GM21526 (cell line): Measurements from ENCODE around the gene TCF7L1.

Experiments used
- ATAC-seq: cut with Tn5 transposase; IDR thresholded peaks from one replicate; pipeline ENCODE4 v1.9.1; 2021; ENCODE audit warnings: moderate library complexity; ENCODE audit not compliant: unreplicated experiment, low FRiP score

Gene TCF7L1

DNA sequence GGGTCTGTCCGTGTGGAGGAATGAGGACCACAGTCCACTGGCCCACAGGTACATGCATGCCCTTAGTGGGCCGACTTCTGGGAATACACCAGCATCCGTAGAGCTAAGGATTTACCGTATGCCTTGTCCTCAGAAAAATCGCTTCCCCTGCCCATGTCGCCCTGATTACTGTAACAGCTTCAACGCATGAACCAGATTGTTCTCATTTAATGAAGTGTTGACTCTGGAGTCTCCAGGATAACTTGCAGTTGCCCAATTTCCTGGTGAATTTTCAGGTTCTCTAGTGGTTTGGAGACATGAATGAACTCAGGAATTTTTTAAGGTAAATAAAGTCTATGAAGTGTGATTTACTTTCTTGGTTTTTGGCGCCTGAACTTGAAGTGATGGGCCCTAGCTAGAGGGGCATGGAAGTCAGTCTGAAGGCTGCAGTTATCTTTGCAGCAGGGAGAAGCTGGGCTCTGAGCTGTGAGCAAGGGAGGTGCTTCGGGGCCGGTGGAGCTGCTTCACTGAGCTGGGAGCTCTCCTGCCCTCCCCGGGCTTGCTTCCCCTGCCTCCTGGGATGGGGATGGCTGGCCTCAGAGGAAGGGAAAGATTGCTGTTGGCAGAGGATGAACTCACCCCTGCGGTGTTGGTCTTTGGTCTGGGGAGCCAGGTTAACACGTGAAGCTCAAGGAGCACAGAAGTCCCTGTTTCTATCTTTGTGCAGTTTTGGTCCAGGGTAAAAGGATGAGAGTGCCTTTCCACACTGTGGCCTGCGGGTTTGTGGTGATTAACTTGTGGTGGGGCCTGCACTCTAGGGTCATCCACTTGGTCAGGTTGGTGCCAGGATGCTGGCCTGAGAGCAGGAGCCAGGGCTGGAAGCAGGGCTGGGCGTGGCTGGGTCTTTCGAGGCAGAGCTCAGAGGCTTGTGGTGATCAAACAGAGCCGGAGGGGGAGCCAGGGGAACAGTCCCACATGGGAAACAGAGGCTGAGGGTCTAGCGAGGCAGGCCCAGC, 28.1 kb downstream of the TCF7L1 start:
- ATAC-seq, result no peak

GRCh38 chr2:85162746-85163301, 29.6 kb downstream of the TCF7L1 start:
- no peak for ATAC-seq

DNA sequence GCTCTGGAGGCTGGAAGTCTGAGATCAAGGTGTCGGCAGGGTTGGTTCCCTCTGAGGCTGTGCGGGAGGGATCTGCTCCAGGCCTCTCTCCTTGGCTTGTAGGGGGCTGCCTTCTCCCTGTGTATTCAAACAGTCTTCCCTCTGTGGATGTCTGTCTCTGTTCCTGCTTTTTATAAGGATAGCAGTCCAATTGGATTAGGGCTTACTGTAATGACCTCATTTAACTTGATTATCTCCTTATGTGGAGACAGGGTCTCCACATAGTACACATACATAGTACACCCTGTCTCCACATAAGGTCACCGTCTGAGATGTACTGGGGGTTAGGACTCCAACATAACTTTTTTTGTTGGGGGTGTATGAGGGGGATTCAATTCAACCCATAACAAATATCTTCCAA, 30.5 kb downstream of the TCF7L1 start:
- no peak for ATAC-seq

DNA sequence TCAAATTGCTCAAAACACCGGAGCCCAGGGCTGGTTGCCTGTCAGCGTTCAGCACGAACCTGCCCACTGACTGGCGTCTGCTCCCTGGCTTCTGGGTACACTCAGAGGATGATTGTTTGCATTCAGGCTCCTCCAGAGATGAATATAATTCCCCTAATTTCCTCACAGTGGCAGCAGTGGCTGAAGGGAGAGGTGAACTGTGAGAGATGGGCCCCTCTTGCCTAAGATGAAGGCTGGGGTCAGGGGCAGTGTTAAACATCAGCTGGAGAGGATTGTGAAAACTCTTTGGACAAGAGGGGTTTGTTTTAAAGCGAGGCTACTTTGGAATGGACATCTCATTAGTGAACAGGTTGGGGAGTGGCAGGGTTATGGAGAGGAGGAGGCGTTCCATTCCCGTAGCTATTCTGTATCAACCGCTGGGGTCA, 31.0 kb downstream of the TCF7L1 start:
- ATAC-seq, result no peak

GRCh38 chr2:85165088-85165690, 32.0 kb downstream of the TCF7L1 start:
- ATAC-seq, result no peak

DNA sequence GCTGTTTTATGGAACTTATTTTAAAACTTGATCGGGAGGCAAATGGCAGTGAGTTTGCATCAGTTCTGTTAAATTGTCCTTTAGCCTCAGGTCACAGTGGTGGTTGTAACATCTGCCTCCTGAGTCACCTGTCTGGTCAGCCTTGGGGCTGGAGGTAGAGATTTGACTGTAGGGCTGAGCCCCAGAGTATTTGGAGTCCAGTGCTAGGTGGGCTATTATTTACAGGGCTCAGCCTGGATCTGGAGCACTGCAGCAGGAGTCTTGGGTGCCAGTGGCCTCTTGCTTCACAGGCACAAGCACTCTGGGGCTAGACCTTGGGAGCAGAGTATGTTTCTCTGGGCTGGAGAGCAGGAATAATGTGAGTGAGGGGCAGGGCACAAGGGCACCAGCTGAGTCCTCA, 32.8 kb downstream of the TCF7L1 start:
- ATAC-seq, result no peak

GRCh38 chr2:85167479-85167878, 34.3 kb downstream of the TCF7L1 start:
- no peak for ATAC-seq

DNA sequence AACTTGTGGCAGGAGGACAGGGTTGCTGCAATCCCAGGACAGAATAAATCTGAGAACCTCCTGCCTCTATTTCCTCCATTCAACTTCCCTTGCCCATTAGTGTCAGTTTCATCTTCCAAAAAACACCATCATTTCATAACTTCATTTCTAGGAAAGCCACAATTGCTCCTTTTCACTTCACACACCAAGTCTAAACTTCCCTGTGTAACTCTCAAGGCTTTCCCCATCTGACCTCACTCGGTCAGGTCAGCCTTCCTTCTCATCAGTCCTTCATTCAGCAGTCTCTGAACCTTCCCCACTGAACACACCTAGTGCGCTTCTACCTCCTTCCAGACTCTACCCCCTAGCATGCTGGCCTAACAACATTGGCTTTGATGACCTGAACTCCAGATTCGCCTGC, 35.8 kb downstream of the TCF7L1 start:
- no peak for ATAC-seq

DNA sequence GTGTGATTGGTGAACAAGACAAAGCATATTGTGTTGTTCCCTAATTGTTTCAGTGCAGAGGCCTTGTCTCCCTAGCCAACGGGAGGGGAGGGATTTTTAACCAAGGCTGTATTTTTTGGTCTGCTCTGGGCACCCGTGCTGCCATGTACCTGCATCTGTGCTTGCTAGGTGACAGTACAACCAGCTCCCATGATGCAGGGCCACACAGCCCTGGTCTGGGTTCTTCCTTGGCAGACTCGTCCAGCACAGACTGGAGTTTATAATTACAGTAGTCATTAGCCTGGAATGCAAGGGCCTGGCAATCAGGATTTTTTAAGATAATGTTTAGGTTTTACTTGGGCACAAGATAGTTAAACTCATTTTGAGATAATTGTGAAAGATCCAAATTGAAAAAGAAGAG, 36.4 kb downstream of the TCF7L1 start:
- no peak for ATAC-seq

- ATAC-seq, result no peak
These were observed 37.8 kb downstream of the TCF7L1 start for GRCh38 chr2:85170938-85171475.

GRCh38 chr2:85171916-85172315, 38.7 kb downstream of the TCF7L1 start:
- no peak for ATAC-seq

GRCh38 chr2:85173909-85174308, 40.7 kb downstream of the TCF7L1 start:
- no peak for ATAC-seq

DNA sequence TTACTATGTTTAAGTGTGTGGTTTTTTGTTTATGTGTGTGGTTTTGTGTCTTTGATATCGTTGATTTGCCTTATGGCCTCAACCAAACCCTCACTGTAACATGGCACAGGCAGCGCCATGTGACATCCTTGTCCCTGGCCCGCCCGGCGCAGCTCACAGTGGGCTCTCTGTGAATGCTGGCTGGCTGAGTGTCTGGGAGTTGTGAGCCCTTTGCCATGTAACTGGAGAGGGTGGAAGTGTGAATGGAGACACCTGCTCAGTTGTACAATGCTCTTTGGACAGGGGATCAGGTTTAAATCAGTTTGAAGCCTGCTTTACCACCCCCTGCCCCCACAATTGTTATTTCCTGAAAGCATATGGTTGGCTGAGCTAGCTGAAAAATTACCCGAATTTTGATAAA, 41.8 kb downstream of the TCF7L1 start:
- no peak for ATAC-seq

DNA sequence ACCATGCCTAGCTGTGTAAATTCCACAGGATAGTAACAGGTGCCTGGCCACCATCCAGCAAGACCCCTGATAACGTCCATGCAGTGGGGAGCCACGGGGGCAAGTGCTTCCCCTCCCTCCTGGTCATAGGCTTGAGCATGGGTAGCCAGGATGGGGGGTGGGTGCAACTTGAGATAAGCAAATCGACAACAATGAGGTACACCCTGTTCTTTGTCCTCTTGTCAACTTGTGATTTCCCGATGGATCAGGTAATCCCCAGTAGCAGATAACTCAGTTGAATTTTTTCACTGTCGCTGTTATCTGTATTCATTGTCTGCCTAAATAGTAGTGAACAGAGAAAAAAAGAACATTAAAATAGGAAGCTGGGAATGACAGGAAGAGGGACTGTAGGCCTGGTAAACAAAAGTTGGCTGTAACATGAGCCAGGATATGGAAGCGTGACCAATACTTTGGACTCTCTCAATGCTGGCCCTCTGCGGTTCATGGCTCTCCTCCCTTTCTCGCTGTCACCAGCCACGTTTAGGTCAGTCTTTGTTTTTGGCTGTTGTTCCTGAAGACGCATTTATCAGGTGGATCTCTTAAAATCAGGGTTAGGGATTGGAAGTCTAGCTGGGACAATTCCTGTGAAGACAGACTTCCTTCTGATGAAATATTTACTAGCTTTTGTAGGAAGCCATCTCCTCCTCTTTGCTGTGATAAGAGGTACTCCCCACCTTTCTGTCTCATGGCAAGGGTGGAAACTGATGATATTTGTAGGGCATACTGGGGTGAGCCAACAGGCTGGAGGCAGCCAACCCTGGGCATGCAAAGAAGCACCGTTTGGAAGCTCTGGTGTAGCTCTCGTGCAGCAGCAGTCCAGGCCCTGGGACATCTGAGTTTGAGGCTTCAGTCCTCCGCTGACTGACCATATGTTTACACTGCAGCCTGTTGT, 42.4 kb downstream of the TCF7L1 start:
- ATAC-seq, result no peak

DNA sequence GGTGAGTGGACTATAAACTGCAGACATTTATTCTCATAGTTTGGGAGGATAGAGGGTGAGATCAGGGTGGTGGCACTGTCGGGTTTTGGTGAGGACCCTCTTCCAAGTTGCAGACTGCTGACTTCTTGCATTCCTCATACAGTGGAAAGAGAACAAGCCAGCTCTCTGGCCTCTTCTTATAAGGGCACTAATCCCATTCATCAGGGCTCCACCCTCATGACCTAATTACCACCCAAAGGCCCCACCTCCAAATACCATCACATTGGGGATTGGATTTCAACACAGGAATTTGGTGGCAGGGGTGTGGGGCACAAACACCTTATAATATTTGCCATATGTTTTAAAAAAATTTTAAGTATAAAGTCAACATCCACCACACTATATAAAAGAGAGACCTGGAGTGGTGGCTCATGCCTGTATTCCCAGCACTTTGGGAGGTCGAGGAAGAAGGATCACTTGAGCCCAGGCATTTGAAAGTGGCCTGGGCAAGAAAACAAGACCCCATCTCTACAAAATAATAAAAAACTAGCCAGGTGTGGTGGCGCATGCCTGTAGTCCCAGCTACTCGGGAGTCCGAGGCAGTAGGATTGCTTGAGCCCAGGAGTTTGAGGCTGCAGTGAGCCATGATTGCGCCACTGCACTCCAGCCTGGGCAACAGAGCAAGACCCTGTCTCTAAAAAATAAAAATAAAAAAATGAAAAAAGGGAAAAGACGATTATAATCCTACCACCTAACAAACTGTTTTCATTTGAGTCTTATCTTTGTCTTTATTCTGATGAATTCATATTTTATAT, 44.0 kb downstream of the TCF7L1 start:
- ATAC-seq, result no peak

GRCh38 chr2:85178154-85178553, 45.0 kb downstream of the TCF7L1 start:
- no peak for ATAC-seq

- no peak for ATAC-seq
These were observed 45.8 kb downstream of the TCF7L1 start for GRCh38 chr2:85178980-85179411.

- no peak for ATAC-seq
These were observed 46.3 kb downstream of the TCF7L1 start for GRCh38 chr2:85179541-85179940.

- ATAC-seq, result no peak
These were observed 47.3 kb downstream of the TCF7L1 start for GRCh38 chr2:85180322-85181133.
